GM12878 (cell line): ENCODE data around the gene ADGRA3.

ENCODE experiments used
- KLF5 ChIP-seq: fragments of 450-650 bp; IDR thresholded peaks from 2 replicates; pipeline ENCODE4 v1.6.1; 2014; ENCODE audit warnings: mild to moderate bottlenecking; ENCODE audit not compliant: partially characterized antibody
- POLR2AphosphoS5 ChIP-seq: IDR thresholded peaks from 2 replicates; pipeline ENCODE4 v1.6.1; 2011; ENCODE audit warnings: mild to moderate bottlenecking, low read length, inconsistent platforms

DNA sequence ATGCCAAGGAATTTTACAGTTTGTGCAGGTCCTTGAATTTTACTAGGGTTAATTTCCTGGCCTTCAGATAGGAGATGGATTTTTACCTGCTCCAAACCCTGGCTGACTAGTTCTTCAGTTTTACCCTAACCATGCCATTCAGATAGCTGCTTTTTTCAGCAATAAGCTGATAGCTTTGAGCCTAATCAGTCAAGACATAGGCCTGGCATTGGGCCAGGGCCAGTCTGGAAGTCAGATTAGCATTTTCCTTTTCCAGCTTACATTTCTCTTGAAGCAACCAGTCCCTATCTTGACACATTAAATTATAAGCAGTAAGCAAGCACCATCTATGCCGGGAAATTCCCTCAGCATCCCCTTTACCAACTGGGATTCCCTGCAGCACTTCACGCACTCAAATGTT, 177.1 kb downstream of the ADGRA3 start:
- TF ChIP-seq POLR2AphosphoS5: no peak
- no peak for TF ChIP-seq KLF5
